K562 (cell line): ENCODE data around the gene PPP4R3A.

Source experiments
- TAF1 ChIP-seq: IDR thresholded peaks from 2 replicates; pipeline ENCODE4 v1.6.1; 2011; ENCODE audit warnings: mild to moderate bottlenecking, low read length, moderate library complexity; ENCODE audit not compliant: insufficient read depth, control insufficient read depth, severe bottlenecking; ENCODE audit errors: extremely low read depth
- ZNF609 ChIP-seq: sonication (generic); formaldehyde crosslinking; IDR thresholded peaks from 2 replicates; pipeline ENCODE4 v1.8.1; 2023; ENCODE audit warnings: missing genetic modification reagents, mild to moderate bottlenecking, borderline replicate concordance
- TF ChIP-seq, protein P1 (sequence below): sonication (generic); formaldehyde crosslinking; IDR thresholded peaks from 2 replicates; pipeline ENCODE4 v1.5.0; 2020; ENCODE audit warnings: missing genetic modification reagents

- no peak for TF ChIP-seq ZNF609 (CRISPR knock-in tag)
- TF ChIP-seq TAF1 = no peak
- TF ChIP-seq, protein P1, sequence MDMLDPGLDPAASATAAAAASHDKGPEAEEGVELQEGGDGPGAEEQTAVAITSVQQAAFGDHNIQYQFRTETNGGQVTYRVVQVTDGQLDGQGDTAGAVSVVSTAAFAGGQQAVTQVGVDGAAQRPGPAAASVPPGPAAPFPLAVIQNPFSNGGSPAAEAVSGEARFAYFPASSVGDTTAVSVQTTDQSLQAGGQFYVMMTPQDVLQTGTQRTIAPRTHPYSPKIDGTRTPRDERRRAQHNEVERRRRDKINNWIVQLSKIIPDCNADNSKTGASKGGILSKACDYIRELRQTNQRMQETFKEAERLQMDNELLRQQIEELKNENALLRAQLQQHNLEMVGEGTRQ = no peak
These were observed 56.0 kb downstream of the PPP4R3A start for GRCh38 chr14:91454155-91454554.
